Adrenal gland (tissue), 12 donors: ENCODE measurements around the gene BCAS3. TPM values are rescaled to one million over a fixed set of nuclear protein-coding genes. Genes with fewer than 3 reads are reported as not detected.

Experiments
- DNase-seq, 7 donors: peaks; one replicate each; pipeline ENCODE4 v3.0.0-alpha.2; 2019 to 2020
- H3K27ac ChIP-seq, 5 donors: fragments of 200-600 bp; sonication (generic) in 4 of 5; 1 replicate in 3 of 5; 2 replicates in 2 of 5; pipeline versions ENCODE4 v1.5.1 to v1.8.0; 2016 to 2020; ENCODE audit warnings: mild to moderate bottlenecking in 1 of 5
- H3K27me3 ChIP-seq: fragments of 200-600 bp; 2 replicates; pipeline ENCODE4 v1.8.0; 2021
- H3K36me3 ChIP-seq, 2 donors: fragments of 200-600 bp; replicated peaks in 1 of 2; 1 replicate in 1 of 2; 2 replicates in 1 of 2; pipeline versions ENCODE4 v1.5.1 to v1.8.0; 2018 to 2022
- H3K4me1 ChIP-seq, 2 donors: fragments of 200-600 bp; replicated peaks in 1 of 2; 1 replicate in 1 of 2; 2 replicates in 1 of 2; pipeline versions ENCODE4 v1.5.1 to v1.8.0; 2018 to 2021
- H3K4me3 ChIP-seq, 4 donors: fragments of 200-600 bp; sonication (generic) in 3 of 4; one replicate each; pipeline ENCODE4 v1.5.1; 2016 to 2018
- H3K9me3 ChIP-seq, 3 donors: fragments of 200-600 bp; sonication (generic) in 1 of 3; replicated peaks in 1 of 3; 1 replicate in 2 of 3; 2 replicates in 1 of 3; pipeline versions ENCODE4 v1.5.1 to v1.8.0; 2016 to 2021
- CTCF ChIP-seq, 6 experiments: fragments of 450-650 bp in 4 of 6; fragments of 200-600 bp in 2 of 6; sonication (generic) in 1 of 6; IDR thresholded peaks; 1 replicate in 5 of 6; 2 replicates in 1 of 6; pipeline versions ENCODE4 v1.5.1 to v1.8.0; 2016 to 2021; ENCODE audit warnings: antibody characterized with exemption in 6 of 6, mild to moderate bottlenecking in 2 of 6, moderate library complexity in 1 of 6
- POLR2A ChIP-seq, 2 donors: fragments of 450-650 bp; IDR thresholded peaks; one replicate each; pipeline ENCODE4 v1.6.1; 2017; ENCODE audit warnings: antibody characterized with exemption in 2 of 2, mild to moderate bottlenecking in 2 of 2, moderate library complexity in 1 of 2
- WGBS, 4 donors: extraction: QIAGEN DNeasy Blood & Tissue Kit in 2 of 4; methylation state at CpG; one replicate each; pipeline versions ENCODE4 v1.1.5 to v1.1.7; 2013 to 2017; 5-methylcytosine and 5-hydroxymethylcytosine counted together
- intact Hi-C, 2 donors: fragments of 100-400 bp; cut with DNase I; formaldehyde crosslinking; loops; one replicate each; pipeline versions ENCODE4 v1.14.1 to v1.15.0; 2022 to 2023
- polyA plus RNA-seq, 3 donors: library from polyadenylated mRNA; stranded (reverse); fragments of 200-250 nt in 2 of 3; fragments of 350-450 nt in 1 of 3; fragmentation: Illumina TruSeq in 1 of 3; extraction: RNeasy Lipid Tissue Mini Kit (QIAGEN cat#74804) in 1 of 3; gene quantifications; one replicate each; pipeline ENCODE4 v1.2.3, GENCODE V29; 2013 to 2014
- total RNA-seq, 9 donors: library from RNA; depleted of rRNA in 4 of 9; stranded (reverse); fragments of >200 nt in 4 of 9; fragments of 120-200 nt in 1 of 9; fragmentation: NEBNext Ultra II Directional in 1 of 9; extraction: Animal tissue kit (Norgen Biotek cat#: 25700) in 1 of 9; gene quantifications; one replicate each; pipeline versions ENCODE4 v1.1.0 to v1.2.4, GENCODE V29; 2013 to 2023
- donor health status: healthy with polysubstance abuse.
- donor health status: Bipolar disorder and iron deficiency.
- donor health status: DM: yes; HTN: yes; CAD: no.
- donor health status: DM: no; HTN: no; CAD: no.
- donor health status: DM: no; HTN: no; CAD: no.
- donor health status: DM: yes; HTN: yes; CAD: no.

Gene BCAS3
- total and polyA plus RNA-seq, 12 donors: 9.4 to 105 (median 29.0) TPM

- Histone ChIP-seq H3K27ac (no peak overlapping the region), H3K9me3 (no peaks in the 10 kb centered on the region), H3K4me1 (no peaks in the 10 kb centered on the region), H3K27me3 (no peaks in the 10 kb centered on the region), H3K4me3 (no peak overlapping the region), H3K36me3 (no peaks in the 10 kb centered on the region)
- 57 to 70% (median 64%) methylated on average over 9 of the region's 9 CpGs for WGBS, 4 donors
- TF ChIP-seq POLR2A (IDR thresholded peaks at IDR 0.05) (no peak), CTCF (IDR thresholded peaks at IDR 0.05) (no peak)
- intact Hi-C loops: no loop called here
- DNase-seq: no peak
These were observed 622.2 kb downstream of the BCAS3 start for GRCh38 chr17:61299517-61300513.

DNA sequence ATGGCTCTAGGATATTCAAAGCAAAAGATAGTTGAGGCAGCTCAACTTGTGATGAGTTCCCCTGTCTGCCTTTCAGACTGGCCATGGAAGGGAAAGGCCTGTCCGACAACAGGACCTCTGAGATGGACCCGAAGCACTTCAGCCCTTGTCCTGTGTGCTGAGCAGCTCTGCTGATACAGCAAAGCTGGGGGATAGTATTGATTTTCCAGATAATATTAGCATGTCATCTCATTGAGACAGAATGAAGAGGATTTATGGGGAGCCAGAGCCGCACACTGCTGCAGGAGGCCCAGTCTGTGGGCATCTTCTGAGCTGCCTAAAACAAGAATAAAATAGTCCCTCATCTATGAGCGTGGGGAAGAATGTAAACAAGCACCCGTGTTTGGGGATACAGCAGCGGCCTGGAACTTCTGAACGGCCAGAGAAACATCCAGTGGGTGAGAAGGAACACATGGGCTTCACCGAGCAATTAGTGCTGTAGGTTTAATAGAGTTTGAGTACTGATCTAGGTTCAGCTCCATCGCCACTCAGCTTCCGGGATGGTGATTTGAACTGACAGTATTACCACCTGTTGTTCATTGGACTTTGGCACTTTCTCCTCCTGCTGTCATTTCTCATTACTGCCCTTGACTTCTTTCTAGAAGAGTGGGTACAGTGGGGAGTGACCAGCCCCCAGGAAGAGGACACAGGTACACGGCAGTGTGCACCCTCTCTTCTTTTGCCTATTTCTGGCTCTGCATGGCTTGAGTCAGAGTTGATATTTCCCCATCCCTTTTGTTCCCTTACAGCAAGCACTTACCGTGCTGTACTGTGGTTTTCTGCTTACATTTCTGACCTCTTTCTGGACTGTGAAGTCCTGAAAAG lies 625.5 kb downstream of the BCAS3 start:
- no peaks in the 10 kb centered on the region for H3K36me3 ChIP-seq
- no peaks in the 10 kb centered on the region for H3K27me3 ChIP-seq
- 93 to 97% (median 94%) methylated on average over 12 of the region's 12 CpGs for WGBS, 4 donors
- TF ChIP-seq POLR2A (IDR thresholded peaks at IDR 0.05) (no peak), CTCF (IDR thresholded peaks at IDR 0.05) (no peak)
- intact Hi-C loops: no loop called here
- H3K9me3 ChIP-seq: no peaks in the 10 kb centered on the region
- no peak overlapping the region for H3K27ac ChIP-seq
- no peaks in the 10 kb centered on the region for H3K4me1 ChIP-seq
- no peak for DNase-seq
- no peak overlapping the region for H3K4me3 ChIP-seq

- intact Hi-C loops: no loop called here
- no peaks in the 10 kb centered on the region for H3K27me3 ChIP-seq
- no peak overlapping the region for H3K27ac ChIP-seq
- no peaks in the 10 kb centered on the region for H3K36me3 ChIP-seq
- no peak overlapping the region for H3K4me3 ChIP-seq
- TF ChIP-seq CTCF (IDR thresholded peaks at IDR 0.05): no peak
- no peak for TF ChIP-seq POLR2A (IDR thresholded peaks at IDR 0.05)
- H3K4me1 ChIP-seq: peaks cover 0 to 4% of the 10 kb centered on the region in 2 donors
- no peaks in the 10 kb centered on the region for H3K9me3 ChIP-seq
- DNase-seq: no peak
These were observed 626.1 kb downstream of the BCAS3 start for GRCh38 chr17:61303817-61304096.

GRCh38 chr17:61305024-61305423 lies 627.4 kb downstream of the BCAS3 start:
- no peaks in the 10 kb centered on the region for H3K36me3 ChIP-seq
- TF ChIP-seq POLR2A (IDR thresholded peaks at IDR 0.05) (no peak), CTCF (IDR thresholded peaks at IDR 0.05) (no peak)

More at GRCh38 chr17:61305024-61305423, 627.4 kb downstream of the BCAS3 start:
- Histone ChIP-seq H3K9me3 (no peaks in the 10 kb centered on the region), H3K27me3 (no peaks in the 10 kb centered on the region), H3K4me3 (no peak overlapping the region), H3K4me1 (peaks cover 0 to 4% of the 10 kb centered on the region in 2 donors), H3K27ac (no peak overlapping the region)
- WGBS, 4 donors: 27 to 58% (median 54%) methylated on average over 1 of the region's 1 CpG
- intact Hi-C loops: no loop called here
- DNase-seq: peak in 1 of 7 donors; percentile 23
